Testis (tissue), 2 donors: ENCODE data around the gene CCDC33.

ENCODE experiments used
- CTCF ChIP-seq, 3 experiments: fragments of 450-650 bp in 2 of 3; fragments of 200-600 bp in 1 of 3; sonication (generic) in 1 of 3; IDR thresholded peaks; one replicate each; pipeline ENCODE4 v1.5.1; 2016 to 2019; ENCODE audit warnings: antibody characterized with exemption in 3 of 3, mild to moderate bottlenecking in 2 of 3, moderate library complexity in 1 of 3
- POLR2A ChIP-seq: fragments of 450-650 bp; IDR thresholded peaks from one replicate; pipeline ENCODE4 v1.6.1; 2017; ENCODE audit warnings: antibody characterized with exemption, mild to moderate bottlenecking, moderate library complexity

DNA sequence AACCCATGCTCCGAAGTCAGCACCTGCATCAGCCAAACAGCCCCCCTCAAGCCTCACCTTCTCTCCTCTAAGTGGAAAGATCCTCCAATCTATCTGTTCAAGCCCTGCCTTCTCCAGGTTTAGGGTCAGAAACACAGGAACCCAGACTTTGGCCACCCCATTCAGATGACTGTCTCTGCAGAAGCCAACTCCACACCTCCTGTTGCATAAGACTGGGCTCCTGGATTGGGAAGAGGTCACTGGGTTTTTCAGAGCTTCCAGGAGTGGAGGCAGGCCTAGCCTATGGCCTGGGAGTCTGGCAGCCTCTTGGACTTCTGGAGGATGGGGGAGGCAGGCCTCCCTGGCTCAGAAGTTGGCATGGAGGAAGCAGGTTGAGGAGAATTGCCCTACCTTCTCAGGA, 21.5 kb downstream of the CCDC33 start:
- TF ChIP-seq CTCF (IDR thresholded peaks at IDR 0.05) = no peak
- no peak for TF ChIP-seq POLR2A
